NCI-H2196 (cell line): Measurements from ENCODE around the gene TAL1.
"Not testable (repeated sequence)": the region's sequence is repeated elsewhere in the genome, so short reads cannot be mapped to it uniquely, and the experiment has no call there.

Source experiments
- DNase-seq: peaks from one replicate; lab custom pipeline; 2025; ENCODE audit not compliant: unreplicated experiment; lab: John Stamatoyannopoulos, UW

The TAL1 gene

DNA sequence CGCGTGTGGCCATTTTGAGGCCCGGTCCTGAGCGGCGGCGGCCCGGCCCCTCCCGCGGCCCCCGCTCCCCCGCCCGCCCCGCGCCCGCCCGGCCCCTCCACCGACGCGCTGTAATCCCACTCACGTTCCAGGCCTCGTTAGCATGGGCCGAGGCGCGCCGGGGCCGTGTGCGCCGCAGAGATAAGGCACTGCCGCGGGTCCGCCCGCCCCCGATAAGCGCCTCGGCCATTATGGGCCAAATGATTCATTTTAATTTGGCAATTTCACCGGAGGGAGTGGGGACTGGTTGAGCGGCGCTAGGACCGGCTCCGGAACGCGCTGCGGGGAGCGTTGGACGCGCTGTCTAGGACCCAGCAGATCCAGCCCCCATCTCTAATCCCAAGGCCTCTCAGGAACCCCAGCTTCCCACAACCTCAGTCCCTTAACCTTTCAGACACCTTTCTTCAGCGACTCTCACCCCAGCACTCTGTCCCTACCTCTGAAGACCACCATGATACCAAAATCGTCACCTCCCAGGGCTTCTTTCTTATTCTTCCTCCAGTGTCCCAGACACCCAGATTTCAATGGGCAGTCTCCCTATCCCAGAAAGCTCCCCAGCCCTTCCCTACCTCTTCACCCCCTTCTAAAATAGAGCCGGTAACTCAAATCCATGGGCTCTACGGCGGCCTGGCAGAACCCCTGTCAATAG lies at the start of gene TAL1:
TSS of gene TAL1 (minus strand) at position 39 of the 688 bp plus-strand sequence. CDS start 6,337 bp downstream, outside the sequence.
- DNase-seq, result no peak

- no peak for DNase-seq
Observed at GRCh38 chr1:47280142-47280541, 48.1 kb upstream of the TAL1 start.

DNA sequence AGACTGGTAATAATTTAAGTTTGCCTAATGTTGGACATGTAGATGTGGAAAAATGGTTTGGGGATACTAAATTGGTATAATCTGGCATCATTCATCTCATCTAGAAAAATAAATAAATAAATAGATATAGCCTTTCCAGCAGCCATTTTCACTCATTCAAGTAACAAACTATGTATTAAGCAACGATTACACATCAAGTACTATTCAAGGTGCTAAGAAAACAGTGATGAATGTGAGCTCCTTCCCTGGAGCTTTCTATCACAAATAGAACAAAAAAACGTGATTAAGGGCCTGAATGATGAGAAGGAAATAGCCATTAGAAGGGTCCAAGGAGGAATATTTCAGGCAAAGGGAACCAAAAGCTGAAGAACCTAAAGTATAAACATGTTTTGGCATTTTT lies 44.8 kb upstream of the TAL1 start:
- no peak for DNase-seq

DNA sequence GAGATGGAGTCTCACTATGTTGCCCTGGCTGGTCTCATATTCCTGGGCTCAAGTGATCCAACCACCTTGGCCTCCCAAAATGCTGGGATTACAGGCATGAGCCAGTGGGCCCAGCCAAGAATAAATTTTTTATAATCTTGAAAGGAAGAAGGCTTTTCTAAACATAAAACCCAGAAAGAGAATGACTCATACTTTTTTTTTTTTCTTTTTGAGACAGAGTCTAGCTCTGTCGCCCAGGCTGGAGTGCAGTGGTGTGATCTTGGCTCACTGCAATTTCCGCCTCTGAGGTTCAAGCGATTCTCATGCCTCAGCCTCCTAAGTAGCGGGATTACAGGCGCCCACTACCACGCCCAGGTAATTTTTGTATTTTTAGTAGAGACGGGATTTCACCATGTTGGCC lies 43.8 kb upstream of the TAL1 start:
- not testable (repeated sequence) for DNase-seq

DNA sequence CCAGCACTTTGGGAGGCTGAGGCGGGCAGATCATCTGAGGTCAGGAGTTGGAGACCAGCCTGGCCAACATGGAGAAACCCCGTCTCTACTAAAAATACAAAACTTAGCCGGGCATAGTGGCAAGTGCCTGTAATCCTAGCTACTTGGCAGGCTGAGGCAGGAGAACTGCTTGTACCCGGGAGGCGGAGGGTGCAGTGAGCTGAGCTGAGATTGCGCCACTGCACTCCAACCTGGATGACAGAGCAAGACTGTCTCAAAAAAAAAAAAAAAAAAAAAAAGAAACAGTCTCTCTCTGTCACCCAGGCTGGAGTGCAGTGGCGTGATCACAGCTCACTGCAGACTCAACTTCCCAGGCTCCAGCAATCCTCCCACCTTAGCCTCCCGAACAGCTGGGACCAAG lies 33.5 kb upstream of the TAL1 start:
- not testable (repeated sequence) for DNase-seq

- peak; percentile 56 for DNase-seq
Observed at GRCh38 chr1:47262787-47263413, 30.9 kb upstream of the TAL1 start.

- DNase-seq, result no peak
Observed at GRCh38 chr1:47257224-47257623, 25.2 kb upstream of the TAL1 start.

- DNase-seq, result no peak
Observed at GRCh38 chr1:47252795-47253194, 20.8 kb upstream of the TAL1 start.

DNA sequence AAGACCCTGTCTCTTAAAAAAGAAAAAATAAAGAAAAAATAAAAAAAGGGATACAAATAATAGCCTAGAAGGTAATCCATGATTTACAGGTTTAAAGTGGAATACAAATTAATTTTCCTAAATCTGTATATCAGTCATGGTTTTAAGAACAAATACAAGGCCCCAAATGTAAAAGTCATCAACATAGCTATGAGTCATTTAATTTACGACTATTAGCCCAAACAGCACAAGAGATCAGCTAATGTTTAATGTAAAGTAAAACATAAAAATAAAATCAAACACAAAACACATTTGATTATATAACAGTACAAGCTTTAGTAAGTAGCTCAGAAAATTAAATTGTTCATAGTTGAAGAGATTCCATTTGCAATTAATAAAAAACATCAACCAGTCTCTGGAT lies 20.3 kb upstream of the TAL1 start:
- DNase-seq, result no peak

DNA sequence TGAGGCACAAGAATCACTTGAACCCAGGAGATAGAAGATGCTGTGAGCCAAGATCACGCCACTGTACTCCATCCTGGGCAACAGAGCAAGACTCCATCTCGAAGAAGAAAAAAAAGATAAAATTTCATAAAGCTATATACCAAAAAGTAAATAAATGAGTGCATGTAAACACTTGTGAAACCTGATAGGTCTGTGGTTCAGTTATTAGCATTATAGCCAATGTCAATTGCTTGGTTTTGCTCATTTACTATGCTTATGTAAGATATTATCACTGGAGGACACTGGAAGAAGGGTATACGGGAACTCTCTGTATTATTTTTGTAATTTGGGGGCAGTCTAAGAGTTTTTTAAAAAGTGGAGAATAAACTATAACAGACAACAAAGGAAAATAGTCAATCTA lies 17.7 kb upstream of the TAL1 start:
- no peak for DNase-seq

GRCh38 chr1:47244339-47244862 lies 12.4 kb upstream of the TAL1 start:
- no peak for DNase-seq

- no peak for DNase-seq
Observed at GRCh38 chr1:47243910-47244309, 11.9 kb upstream of the TAL1 start.

DNA sequence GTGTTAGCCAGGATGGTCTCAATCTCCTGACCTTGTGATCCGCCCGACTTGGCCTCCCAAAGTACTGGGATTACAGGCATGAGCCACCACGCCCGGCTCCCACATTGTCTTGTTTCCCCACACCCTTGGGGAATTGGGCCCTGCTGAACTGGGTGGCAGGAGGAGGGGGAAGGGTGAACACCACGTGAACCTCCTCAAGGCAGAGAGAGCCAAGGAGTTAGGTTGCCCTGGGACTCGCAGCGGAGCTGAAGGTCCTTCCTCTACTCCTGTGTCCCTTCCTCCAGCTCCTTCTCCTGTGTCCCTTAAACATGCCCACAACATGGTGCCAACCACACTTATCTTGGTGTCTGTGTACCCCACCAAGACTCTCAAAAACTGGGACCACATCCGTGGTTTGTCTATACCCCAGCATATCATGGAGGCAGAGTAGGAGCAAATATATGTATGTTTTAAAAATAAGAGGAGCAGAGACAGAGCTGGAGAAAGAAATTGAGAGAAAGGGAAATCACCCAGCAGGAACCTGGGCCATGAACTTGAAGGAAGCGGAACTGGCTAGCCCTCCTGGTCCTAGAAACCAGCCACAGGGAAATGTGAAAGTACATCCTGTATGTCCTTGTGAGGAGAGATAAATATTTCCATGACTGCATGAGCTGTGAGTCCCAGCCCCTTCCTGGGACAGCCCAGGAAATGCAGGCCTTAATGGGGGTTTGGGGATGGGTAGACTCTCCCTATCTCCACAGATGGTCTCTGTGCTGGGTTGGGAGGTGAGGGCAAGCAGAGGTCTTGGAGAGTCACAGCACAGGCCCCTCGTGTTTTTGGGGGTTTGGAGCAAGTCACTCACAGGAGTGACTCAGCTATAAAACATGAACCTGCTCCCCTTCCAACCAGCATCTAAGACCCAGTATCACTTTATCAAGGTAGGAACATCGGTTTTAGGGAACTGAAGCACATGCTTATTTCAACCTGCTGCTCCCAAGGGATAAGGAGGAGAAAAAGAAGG lies 9.4 kb upstream of the TAL1 start:
- no peak for DNase-seq

- no peak for DNase-seq
Observed at GRCh38 chr1:47238935-47239592, 7.0 kb upstream of the TAL1 start.

DNA sequence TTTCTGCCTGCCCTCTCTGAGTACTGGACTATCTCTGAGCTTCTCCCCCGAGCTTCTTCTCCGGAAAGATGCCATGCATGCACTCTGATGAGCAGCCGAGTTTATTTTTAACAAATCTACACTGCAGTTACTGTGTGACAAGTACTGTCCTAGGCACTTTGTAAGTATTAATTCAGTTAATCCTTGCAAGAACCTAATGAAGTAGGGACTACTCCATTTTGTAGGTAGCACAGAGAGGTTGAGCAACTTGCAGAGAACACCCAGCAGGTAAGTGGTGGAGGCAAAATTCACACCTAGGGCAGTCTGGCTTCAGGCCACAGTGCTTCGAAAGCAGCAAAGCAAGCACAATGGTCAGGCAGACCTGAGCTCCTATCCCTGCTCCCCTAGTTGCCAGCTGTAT lies 3.8 kb upstream of the TAL1 start:
- no peak for DNase-seq

DNA sequence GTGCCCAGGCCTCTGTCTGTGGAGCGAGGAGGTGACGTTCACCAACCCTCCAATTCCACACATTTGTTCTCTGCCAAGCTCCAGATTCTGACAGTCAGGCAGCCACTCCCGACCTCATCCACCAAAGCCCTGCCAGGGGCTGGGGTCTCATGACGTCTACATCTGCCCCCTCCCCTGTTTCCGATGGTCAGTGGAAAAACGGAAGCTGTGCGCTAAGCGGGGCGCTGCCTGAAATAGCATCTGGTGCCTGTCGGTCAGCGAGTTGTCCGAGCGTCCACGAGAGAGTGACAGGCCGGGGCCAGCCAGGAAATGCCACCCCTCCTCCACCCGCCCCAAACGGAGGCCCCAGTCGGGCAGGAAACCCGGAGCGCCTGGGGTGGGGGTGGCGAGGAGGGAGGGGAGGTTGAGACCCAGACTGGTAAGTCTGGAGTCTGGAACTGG lies 3.2 kb upstream of the TAL1 start:
- no peak for DNase-seq

- DNase-seq, result no peak
Observed at GRCh38 chr1:47233186-47233585, 1.2 kb upstream of the TAL1 start.

- DNase-seq, result no peak
Observed at GRCh38 chr1:47231301-47232186, 481 bp downstream of the TAL1 start.

- DNase-seq, result no peak
Observed at GRCh38 chr1:47230692-47231300, 1.2 kb downstream of the TAL1 start.
